GM12874 (cell line): ENCODE data around the gene HSP90AA1.

Source experiments
- TF ChIP-seq, protein P1 (sequence below): IDR thresholded peaks from 2 replicates; pipeline ENCODE4 v1.5.1; 2011; ENCODE audit warnings: low read depth, mild to moderate bottlenecking, control low read depth, low read length, moderate library complexity; ENCODE audit not compliant: insufficient read depth

Gene HSP90AA1

DNA sequence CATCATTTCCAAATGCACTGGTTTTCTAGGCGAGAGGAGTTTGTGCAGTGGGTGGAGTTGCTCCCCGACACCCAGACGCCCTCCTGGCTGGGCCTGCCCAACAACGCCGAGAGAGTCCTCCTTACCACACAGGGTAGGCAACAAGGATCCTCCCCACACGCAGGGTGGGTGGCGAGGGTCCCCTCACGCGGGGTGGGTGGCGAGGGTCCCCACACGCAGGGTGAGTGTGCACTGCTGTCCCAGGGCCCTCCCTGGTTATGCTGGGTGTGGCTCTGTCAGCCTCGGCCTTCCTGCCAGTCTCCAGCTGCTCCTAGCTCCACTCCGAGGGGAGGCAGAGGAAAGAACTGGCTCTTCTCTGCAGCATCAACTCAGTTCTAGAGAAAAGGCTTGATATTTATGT, 42.3 kb downstream of the HSP90AA1 start:
- TF ChIP-seq, protein P1, sequence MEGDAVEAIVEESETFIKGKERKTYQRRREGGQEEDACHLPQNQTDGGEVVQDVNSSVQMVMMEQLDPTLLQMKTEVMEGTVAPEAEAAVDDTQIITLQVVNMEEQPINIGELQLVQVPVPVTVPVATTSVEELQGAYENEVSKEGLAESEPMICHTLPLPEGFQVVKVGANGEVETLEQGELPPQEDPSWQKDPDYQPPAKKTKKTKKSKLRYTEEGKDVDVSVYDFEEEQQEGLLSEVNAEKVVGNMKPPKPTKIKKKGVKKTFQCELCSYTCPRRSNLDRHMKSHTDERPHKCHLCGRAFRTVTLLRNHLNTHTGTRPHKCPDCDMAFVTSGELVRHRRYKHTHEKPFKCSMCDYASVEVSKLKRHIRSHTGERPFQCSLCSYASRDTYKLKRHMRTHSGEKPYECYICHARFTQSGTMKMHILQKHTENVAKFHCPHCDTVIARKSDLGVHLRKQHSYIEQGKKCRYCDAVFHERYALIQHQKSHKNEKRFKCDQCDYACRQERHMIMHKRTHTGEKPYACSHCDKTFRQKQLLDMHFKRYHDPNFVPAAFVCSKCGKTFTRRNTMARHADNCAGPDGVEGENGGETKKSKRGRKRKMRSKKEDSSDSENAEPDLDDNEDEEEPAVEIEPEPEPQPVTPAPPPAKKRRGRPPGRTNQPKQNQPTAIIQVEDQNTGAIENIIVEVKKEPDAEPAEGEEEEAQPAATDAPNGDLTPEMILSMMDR: no peak

DNA sequence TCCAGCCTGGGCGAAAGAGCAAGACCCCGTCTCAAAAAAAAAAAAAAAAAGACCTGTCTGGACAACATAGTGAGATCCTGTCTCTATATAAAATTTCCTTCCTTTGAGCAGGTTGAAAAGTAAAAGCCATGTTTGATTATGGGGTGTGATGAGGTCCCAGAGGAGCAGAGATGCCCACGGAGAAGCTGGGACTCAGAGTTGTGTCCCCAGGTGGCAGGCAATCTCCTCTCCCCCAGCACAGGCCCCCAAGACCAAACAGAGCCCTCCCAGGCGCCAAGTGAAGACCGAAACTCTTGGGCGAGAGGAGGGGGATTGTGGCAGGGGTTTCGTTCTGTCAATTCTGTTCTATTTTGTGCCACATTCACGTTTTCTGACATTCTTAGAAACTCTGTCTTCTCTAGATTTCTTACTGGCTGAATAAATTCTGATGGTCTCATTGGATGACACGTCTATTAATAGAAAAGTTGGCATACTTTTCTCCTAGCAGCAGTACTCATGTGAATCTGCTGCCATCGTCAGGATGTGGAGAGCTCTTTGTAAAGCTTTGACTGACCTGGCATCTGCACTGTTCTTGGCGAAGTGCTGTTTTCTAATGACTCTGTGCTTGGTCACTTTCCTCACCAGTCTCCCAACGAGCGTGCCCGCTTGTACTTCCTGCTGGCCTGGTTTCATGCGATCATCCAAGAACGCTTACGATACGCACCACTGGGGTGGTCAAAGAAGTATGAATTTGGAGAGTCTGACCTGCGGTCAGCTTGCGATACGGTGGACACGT, 43.4 kb downstream of the HSP90AA1 start:
- TF ChIP-seq, protein P1: no peak

DNA sequence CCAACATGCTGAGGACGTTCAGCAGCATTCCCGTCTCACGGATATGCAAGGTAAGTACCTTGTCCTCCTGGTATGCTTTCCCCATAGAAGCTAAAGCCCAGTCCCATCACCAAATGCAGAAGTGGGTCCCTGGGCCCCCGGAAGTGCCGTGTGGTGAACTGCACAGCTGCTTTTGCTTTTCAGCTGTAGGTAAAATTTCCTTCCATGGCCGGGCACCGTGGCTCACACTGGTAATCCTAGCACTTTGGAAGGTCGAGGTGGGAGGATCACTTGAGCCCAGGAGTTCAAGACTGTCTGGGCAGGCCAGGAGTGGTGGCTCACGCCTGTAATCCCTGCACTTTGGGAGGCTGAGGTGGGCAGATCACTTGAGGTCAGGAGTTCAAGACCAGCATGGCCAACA, 44.1 kb downstream of the HSP90AA1 start:
- TF ChIP-seq, protein P1: no peak

DNA sequence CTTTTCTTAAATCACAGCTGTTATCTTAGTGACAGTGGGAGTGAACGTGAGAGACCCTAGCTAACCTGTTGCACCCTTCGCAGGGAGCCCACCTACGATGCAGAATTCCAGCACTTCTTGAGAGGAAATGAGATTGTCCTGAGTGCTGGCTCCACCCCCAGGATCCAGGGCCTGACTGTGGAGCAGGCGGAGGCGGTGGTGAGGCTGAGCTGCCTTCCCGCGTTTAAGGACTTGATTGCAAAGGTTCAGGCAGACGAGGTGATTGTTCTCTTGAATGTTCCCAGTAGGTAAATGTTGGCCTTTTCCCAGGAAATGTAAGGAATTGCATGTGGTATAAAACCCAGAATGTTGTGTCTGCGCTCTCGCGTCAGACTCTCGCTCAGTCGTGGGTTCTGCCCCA, 46.7 kb downstream of the HSP90AA1 start:
- TF ChIP-seq, protein P1: no peak

DNA sequence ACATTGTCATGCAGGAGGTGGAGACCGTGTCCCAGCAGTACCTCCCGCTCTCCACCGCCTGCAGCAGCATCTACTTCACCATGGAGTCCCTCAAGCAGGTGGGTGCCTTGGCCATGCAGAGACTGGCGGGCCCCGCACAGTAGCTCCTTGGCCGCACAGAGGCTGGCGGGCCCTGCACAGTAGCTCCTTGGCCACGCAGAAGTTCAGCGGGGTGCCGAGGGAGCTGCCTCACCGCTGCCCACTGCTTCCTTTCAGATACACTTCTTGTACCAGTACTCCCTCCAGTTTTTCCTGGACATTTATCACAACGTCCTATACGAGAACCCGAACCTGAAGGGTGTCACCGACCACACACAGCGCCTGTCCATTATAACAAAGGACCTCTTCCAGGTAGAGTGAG, 47.7 kb downstream of the HSP90AA1 start:
- TF ChIP-seq, protein P1: no peak

DNA sequence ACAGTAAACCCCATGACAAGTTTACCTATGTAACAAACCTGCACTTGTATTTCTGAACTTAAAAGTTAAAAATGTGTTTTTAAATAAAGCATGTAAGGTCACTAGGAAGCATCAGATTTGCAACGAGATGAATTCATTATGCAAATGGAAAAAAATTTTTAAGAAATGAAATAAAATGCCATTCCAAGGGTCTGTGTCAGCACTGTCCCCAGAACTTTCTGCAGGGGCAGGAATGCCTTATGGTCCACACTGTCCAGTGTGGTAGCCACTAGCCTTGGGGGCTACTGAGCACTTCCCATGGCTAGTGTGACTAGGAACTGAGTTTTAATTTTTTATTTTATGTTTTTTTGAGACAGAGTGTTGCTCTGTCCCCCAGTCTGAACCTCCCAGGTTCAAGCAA, 49.2 kb downstream of the HSP90AA1 start:
- TF ChIP-seq, protein P1: no peak

DNA sequence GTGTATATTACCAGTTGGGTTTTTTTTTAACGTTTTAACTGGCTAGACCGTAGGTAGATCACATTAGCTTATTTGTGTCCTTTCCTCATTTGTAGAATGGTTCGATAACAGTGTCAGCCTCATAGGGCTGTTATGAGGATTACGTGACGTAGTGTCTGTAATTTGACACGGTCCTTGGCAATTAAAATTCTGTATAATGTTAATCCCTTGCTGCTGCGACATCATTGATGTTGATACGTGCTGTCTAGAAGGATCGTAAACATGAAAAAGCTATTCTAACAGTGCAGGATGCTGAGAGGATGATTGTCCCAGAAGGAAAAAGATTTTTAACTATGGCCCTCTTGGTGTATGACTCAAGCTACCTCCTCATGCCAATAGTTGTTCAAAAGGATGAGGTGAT, 50.9 kb downstream of the HSP90AA1 start:
- TF ChIP-seq, protein P1: no peak

DNA sequence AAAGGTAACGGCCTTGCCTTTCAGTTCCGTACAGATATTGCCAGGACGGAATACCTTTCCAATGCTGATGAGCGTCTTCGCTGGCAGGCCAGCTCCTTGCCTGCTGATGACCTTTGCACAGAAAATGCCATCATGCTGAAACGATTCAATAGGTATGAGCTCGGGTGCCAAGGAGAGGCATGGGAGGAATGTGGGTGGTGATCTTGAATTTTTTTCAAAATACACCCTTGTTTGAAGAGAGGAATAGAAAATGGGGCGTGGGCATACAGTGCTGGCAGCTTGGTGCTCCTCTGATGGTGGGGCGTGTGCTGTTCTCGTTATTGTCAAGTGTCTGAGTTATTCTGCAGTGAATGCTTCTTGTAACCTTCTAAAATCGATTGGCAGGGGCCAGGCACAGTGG, 52.5 kb downstream of the HSP90AA1 start:
- TF ChIP-seq, protein P1: no peak
